Measurements from ENCODE around the gene PSMD7.
A peak's percentile ranks its signal among the peaks of the same experiment; 100 is the strongest.

PSMD7 gene

GRCh38 chr16:74296432-74297144 is at the start of gene PSMD7:
Gene PSMD7 (plus strand): TSS chr16:74296814. CDS start chr16:74296915, 101 bp downstream.
- POLR2A ChIA-PET (ENCODE audit: low non-redundant PET) = interaction anchor here (0.6 kb wide), 1 partner anchor 69 kb away, joined by 3 read pairs; no protein-coding TSS in a partner anchor
- peak within 1 kb of the TSS; percentile 90 for H3K27ac ChIP-seq
- DNase-seq (ENCODE audit: low spot score) = peak; percentile 83
- TF ChIP-seq CTCF (conservative IDR thresholded peaks at IDR 0.05; ENCODE audit: low read depth) = no peak
- CTCF ChIA-PET = interaction anchor here (0.6 kb wide), 2 partner anchors 403 to 561 kb away, joined by 3 to 5 read pairs; no protein-coding TSS in a partner anchor

- CTCF ChIA-PET = no interaction called here
- TF ChIP-seq CTCF (conservative IDR thresholded peaks at IDR 0.05; ENCODE audit: low read depth) = no peak
- H3K27ac ChIP-seq = no peak overlapping the region
- no peak for DNase-seq (ENCODE audit: low spot score)
- POLR2A ChIA-PET (ENCODE audit: low non-redundant PET) = no interaction called here
Observed at GRCh38 chr16:74249254-74249653, 47.4 kb upstream of the PSMD7 start.

- TF ChIP-seq CTCF (conservative IDR thresholded peaks at IDR 0.05; ENCODE audit: low read depth) = no peak
- ChIA-PET CTCF (interaction anchor here (1.1 kb wide), 1 partner anchor 11 kb away, joined by 5 read pairs; no protein-coding TSS in a partner anchor), POLR2A (ENCODE audit: low non-redundant PET) (interaction anchor here (0.6 kb wide), 1 partner anchor 16 kb away, joined by 5 read pairs; no protein-coding TSS in a partner anchor)
- DNase-seq (ENCODE audit: low spot score) = no peak
- no peak overlapping the region for H3K27ac ChIP-seq
Observed at GRCh38 chr16:74249846-74250245, 46.8 kb upstream of the PSMD7 start.

GRCh38 chr16:74252329-74252728 is 44.3 kb upstream of the PSMD7 start:
- ChIA-PET CTCF (interaction anchor here (0.5 kb wide), 1 partner anchor 23 kb away, joined by 3 read pairs; no protein-coding TSS in a partner anchor), POLR2A (ENCODE audit: low non-redundant PET) (no interaction called here)
- DNase-seq (ENCODE audit: low spot score) = no peak
- no peak for TF ChIP-seq CTCF (conservative IDR thresholded peaks at IDR 0.05; ENCODE audit: low read depth)
- no peak overlapping the region for H3K27ac ChIP-seq

- no peak for TF ChIP-seq CTCF (conservative IDR thresholded peaks at IDR 0.05; ENCODE audit: low read depth)
- H3K27ac ChIP-seq = no peak overlapping the region
- no peak for DNase-seq (ENCODE audit: low spot score)
- POLR2A ChIA-PET (ENCODE audit: low non-redundant PET) = no interaction called here
- CTCF ChIA-PET = interaction anchor here (0.7 kb wide), 1 partner anchor 933 kb away, joined by 5 read pairs; no protein-coding TSS in a partner anchor
Observed at GRCh38 chr16:74253161-74253938, 43.3 kb upstream of the PSMD7 start.

- ChIA-PET POLR2A (ENCODE audit: low non-redundant PET) (no interaction called here), CTCF (no interaction called here)
- no peak overlapping the region for H3K27ac ChIP-seq
- DNase-seq (ENCODE audit: low spot score) = no peak
- TF ChIP-seq CTCF (conservative IDR thresholded peaks at IDR 0.05; ENCODE audit: low read depth) = no peak
Observed at GRCh38 chr16:74257061-74257460, 39.6 kb upstream of the PSMD7 start.

All from RWPE1 (cell line).